GM23338 (cell line): ENCODE measurements around the gene MICAL2.

Source experiments
- POLR2AphosphoS5 ChIP-seq: IDR thresholded peaks from 2 replicates; pipeline ENCODE4 v1.6.1; 2016; ENCODE audit warnings: antibody characterized with exemption, low read depth
- TF ChIP-seq, protein P1 (sequence below): fragments of 250-450 bp; sonication (Bioruptor Pico); IDR thresholded peaks from 2 replicates; pipeline ENCODE4 v1.5.0; 2020; ENCODE audit warnings: mild to moderate bottlenecking, moderate library complexity

GRCh38 chr11:12222055-12222792 lies 111.8 kb downstream of the MICAL2 start:
- no peak for TF ChIP-seq POLR2AphosphoS5
- TF ChIP-seq, protein P1, sequence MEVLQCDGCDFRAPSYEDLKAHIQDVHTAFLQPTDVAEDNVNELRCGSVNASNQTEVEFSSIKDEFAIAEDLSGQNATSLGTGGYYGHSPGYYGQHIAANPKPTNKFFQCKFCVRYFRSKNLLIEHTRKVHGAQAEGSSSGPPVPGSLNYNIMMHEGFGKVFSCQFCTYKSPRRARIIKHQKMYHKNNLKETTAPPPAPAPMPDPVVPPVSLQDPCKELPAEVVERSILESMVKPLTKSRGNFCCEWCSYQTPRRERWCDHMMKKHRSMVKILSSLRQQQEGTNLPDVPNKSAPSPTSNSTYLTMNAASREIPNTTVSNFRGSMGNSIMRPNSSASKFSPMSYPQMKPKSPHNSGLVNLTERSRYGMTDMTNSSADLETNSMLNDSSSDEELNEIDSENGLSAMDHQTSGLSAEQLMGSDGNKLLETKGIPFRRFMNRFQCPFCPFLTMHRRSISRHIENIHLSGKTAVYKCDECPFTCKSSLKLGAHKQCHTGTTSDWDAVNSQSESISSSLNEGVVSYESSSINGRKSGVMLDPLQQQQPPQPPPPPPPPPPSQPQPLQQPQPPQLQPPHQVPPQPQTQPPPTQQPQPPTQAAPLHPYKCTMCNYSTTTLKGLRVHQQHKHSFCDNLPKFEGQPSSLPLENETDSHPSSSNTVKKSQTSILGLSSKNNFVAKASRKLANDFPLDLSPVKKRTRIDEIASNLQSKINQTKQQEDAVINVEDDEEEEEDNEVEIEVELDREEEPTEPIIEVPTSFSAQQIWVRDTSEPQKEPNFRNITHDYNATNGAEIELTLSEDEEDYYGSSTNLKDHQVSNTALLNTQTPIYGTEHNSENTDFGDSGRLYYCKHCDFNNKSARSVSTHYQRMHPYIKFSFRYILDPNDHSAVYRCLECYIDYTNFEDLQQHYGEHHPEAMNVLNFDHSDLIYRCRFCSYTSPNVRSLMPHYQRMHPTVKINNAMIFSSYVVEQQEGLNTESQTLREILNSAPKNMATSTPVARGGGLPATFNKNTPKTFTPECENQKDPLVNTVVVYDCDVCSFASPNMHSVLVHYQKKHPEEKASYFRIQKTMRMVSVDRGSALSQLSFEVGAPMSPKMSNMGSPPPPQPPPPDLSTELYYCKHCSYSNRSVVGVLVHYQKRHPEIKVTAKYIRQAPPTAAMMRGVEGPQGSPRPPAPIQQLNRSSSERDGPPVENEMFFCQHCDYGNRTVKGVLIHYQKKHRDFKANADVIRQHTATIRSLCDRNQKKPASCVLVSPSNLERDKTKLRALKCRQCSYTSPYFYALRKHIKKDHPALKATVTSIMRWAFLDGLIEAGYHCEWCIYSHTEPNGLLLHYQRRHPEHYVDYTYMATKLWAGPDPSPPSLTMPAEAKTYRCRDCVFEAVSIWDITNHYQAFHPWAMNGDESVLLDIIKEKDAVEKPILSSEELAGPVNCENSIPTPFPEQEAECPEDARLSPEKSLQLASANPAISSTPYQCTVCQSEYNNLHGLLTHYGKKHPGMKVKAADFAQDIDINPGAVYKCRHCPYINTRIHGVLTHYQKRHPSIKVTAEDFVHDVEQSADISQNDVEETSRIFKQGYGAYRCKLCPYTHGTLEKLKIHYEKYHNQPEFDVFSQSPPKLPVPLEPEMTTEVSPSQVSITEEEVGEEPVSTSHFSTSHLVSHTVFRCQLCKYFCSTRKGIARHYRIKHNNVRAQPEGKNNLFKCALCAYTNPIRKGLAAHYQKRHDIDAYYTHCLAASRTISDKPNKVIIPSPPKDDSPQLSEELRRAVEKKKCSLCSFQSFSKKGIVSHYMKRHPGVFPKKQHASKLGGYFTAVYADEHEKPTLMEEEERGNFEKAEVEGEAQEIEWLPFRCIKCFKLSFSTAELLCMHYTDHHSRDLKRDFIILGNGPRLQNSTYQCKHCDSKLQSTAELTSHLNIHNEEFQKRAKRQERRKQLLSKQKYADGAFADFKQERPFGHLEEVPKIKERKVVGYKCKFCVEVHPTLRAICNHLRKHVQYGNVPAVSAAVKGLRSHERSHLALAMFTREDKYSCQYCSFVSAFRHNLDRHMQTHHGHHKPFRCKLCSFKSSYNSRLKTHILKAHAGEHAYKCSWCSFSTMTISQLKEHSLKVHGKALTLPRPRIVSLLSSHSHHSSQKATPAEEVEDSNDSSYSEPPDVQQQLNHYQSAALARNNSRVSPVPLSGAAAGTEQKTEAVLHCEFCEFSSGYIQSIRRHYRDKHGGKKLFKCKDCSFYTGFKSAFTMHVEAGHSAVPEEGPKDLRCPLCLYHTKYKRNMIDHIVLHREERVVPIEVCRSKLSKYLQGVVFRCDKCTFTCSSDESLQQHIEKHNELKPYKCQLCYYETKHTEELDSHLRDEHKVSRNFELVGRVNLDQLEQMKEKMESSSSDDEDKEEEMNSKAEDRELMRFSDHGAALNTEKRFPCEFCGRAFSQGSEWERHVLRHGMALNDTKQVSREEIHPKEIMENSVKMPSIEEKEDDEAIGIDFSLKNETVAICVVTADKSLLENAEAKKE (CRISPR knock-in tag) = no peak
